Activated naive CD8-positive, alpha-beta T cell (primary cell): ENCODE data around the gene KLHL7.
"Not testable (repeated sequence)": the region's sequence is repeated elsewhere in the genome, so short reads cannot be mapped to it uniquely, and the experiment has no call there.

Experiments used
- H3K27ac Mint-ChIP-seq: one replicate; pipeline ENCODE4 v1.8.0; 2021; ENCODE audit warnings: mixed read lengths
- H3K27me3 Mint-ChIP-seq: one replicate; pipeline ENCODE4 v1.8.0; 2021; ENCODE audit warnings: mixed read lengths
- H3K36me3 Mint-ChIP-seq: one replicate; pipeline ENCODE4 v1.8.0; 2021; ENCODE audit warnings: mixed read lengths
- H3K4me1 Mint-ChIP-seq: one replicate; pipeline ENCODE4 v1.8.0; 2021; ENCODE audit warnings: low read depth, mixed read lengths
- H3K4me3 Mint-ChIP-seq: one replicate; pipeline ENCODE4 v1.8.0; 2021; ENCODE audit warnings: mild to moderate bottlenecking, mixed read lengths
- H3K9me3 Mint-ChIP-seq: one replicate; pipeline ENCODE4 v1.8.0; 2021; ENCODE audit warnings: low read depth, mixed read lengths

The KLHL7 gene

DNA sequence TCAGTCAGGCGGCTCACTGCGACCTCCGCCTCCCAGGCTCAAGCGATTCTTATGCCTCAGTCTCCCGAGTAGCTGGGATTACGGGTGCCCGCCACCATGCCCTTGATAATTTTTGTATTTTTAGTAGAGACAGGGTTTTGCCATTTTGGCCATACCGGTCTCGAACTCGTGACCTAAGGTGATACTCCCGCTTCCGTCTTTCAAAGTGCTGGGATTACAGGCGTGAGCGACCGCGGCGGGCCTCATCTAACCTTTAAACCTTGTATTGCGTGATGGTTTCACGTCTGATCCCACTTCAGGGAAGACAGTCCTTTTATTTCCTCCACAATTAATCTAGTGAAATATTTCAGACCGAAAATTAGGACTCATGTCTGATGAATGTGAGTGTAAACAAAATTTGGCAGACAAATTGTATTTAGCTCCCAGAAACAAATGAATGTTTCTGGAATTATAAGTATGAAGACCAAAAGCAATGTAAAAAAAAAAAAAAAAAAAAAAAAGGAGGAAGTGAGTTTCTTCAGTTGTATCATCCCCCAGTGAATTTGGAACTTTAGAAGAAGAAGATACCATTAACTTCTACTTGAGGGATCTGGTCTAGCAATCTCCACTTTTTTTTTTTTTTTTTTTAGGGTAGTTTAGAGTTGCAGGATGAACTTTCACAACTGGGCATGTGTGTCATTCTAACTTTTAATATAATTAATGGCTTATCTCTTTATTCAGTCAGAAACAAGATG is 77.9 kb downstream of the KLHL7 start:
- peaks cover 42% of the 10 kb centered on the region for H3K4me1 Mint-ChIP-seq
- H3K9me3 Mint-ChIP-seq, result no peaks in the 10 kb centered on the region
- no peaks in the 10 kb centered on the region for H3K27me3 Mint-ChIP-seq
- H3K36me3 Mint-ChIP-seq, result peaks cover 9% of the 10 kb centered on the region
- H3K27ac Mint-ChIP-seq, result peak overlapping the region; percentile 41
- H3K4me3 Mint-ChIP-seq, result peak overlapping the region; percentile 97

DNA sequence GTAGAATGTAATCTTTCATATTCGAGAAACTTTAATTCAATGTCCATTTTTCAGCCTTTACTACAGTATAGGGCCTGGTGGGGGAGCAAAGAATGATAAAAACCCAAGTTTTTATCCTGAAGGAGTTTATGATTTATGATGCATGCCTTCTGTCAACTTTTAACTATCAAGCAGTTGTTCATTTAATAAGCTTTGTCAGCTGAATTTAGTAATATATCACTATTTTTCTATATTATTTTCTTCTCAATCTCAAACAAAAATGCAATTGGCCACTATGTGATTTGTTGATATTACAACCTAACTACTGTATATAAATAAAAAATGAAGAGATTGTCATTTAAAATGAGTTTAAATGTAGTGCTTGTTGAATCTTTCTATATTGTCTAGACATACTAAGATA is 78.7 kb downstream of the KLHL7 start:
- Mint-ChIP-seq H3K27me3 (no peaks in the 10 kb centered on the region), H3K27ac (peak overlapping the region; percentile 41), H3K9me3 (no peaks in the 10 kb centered on the region), H3K4me3 (peak overlapping the region; percentile 97), H3K4me1 (peaks cover 44% of the 10 kb centered on the region), H3K36me3 (peaks cover 9% of the 10 kb centered on the region)

GRCh38 chr7:23184709-23185359 is 79.2 kb downstream of the KLHL7 start:
- Mint-ChIP-seq H3K4me3 (peak overlapping the region; percentile 3), H3K4me1 (peaks cover 44% of the 10 kb centered on the region), H3K27me3 (no peaks in the 10 kb centered on the region), H3K9me3 (no peaks in the 10 kb centered on the region), H3K27ac (no peak overlapping the region), H3K36me3 (peaks cover 9% of the 10 kb centered on the region)

GRCh38 chr7:23185980-23186379 is 80.4 kb downstream of the KLHL7 start:
- Mint-ChIP-seq H3K27me3 (no peaks in the 10 kb centered on the region), H3K4me3 (peak overlapping the region; percentile 10), H3K36me3 (peaks cover 12% of the 10 kb centered on the region), H3K27ac (no peak overlapping the region), H3K4me1 (peaks cover 38% of the 10 kb centered on the region), H3K9me3 (no peaks in the 10 kb centered on the region)

DNA sequence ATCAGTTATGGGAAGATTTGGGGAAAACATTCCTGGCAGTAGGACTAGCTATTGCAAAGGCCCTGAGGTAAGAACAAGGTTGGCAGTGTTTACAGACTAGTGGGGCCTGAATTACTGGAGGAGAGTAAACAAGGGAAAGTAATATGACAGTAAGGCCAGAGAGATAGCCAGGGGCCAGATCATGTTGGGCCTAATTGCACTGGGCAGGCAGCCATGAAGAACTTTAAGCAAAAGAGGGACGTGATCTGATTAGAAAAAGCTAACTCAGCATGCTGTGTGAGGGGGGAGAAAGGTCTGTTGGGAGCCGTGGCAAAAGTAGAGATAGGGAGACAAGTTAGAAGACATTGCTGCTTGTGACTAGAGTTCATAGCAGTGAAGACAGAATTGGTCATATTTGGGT is 85.4 kb downstream of the KLHL7 start:
- Mint-ChIP-seq H3K9me3 (no peaks in the 10 kb centered on the region), H3K4me3 (no peak overlapping the region), H3K4me1 (peaks cover 10% of the 10 kb centered on the region), H3K27me3 (no peaks in the 10 kb centered on the region), H3K27ac (no peak overlapping the region), H3K36me3 (peaks cover 11% of the 10 kb centered on the region)

DNA sequence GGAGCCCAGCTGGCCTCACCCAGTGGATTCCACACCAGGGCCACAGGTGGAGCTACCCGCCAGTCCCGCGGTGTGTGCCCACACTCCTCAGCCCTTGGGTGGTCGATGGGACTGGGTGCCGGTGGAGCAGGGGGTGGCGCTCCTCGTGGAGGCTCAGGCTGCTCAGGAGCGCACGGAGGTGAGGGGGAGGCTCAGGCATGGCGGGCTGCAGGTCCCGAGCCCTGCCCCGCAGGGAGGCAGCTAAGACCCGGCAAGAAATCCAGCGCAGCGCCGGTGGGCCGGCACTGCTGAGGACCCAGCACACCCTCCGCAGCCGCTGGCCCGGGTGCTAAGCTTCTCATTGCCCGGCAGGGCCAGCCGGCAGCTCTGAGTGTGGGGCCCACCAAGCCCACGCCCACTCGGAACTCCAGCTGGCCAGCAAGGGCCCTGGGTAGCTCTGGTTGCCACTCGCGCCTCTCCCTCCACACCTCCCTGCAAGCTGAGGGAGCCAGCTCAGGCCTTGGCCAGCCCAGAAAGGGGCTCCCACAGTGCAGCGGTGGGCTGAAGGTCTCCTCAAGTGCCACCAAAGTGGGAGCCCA is 88.2 kb downstream of the KLHL7 start:
- H3K4me1 Mint-ChIP-seq, H3K27me3 Mint-ChIP-seq, H3K9me3 Mint-ChIP-seq, H3K4me3 Mint-ChIP-seq, H3K27ac Mint-ChIP-seq: not testable (repeated sequence)
- H3K36me3 Mint-ChIP-seq, result peaks cover 15% of the 10 kb centered on the region

- peaks cover 13% of the 10 kb centered on the region for H3K36me3 Mint-ChIP-seq
- H3K9me3 Mint-ChIP-seq, result no peaks in the 10 kb centered on the region
- peaks cover under 1% of the 10 kb centered on the region for H3K4me1 Mint-ChIP-seq
- H3K27ac Mint-ChIP-seq, result peak overlapping the region; percentile 29
- H3K27me3 Mint-ChIP-seq, result no peaks in the 10 kb centered on the region
- H3K4me3 Mint-ChIP-seq, result no peak overlapping the region
Observed at GRCh38 chr7:23196306-23196705, 90.7 kb downstream of the KLHL7 start.

DNA sequence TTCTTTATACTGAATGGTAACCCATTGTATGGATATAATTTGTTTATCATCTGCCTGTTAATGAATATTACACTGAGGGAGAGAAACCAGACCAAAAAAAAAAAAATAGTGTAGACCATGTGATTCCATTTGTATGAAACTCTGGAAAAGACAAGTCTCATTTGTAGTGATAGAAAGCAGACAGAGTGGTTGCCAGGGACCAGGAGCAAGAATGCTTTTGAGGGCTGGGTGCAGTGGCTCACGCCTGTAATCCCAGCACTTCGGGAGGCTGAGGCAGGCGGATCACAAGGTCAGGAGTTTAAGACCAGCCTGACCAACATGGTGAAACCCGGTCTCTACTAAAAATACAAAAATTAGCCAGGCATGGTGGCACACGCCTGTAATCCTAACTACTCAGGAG is 92.2 kb downstream of the KLHL7 start:
- Mint-ChIP-seq H3K27ac (peak overlapping the region; percentile 4), H3K36me3 (peaks cover 17% of the 10 kb centered on the region)
- not testable (repeated sequence) for H3K27me3 Mint-ChIP-seq, H3K9me3 Mint-ChIP-seq, H3K4me3 Mint-ChIP-seq, H3K4me1 Mint-ChIP-seq

GRCh38 chr7:23200331-23200730 is 94.7 kb downstream of the KLHL7 start:
- peaks cover 35% of the 10 kb centered on the region for H3K36me3 Mint-ChIP-seq
- no peaks in the 10 kb centered on the region for H3K9me3 Mint-ChIP-seq
- H3K4me3 Mint-ChIP-seq, result no peak overlapping the region
- H3K27ac Mint-ChIP-seq, result no peak overlapping the region
- peaks cover 3% of the 10 kb centered on the region for H3K27me3 Mint-ChIP-seq
- H3K4me1 Mint-ChIP-seq, result peaks cover under 1% of the 10 kb centered on the region

DNA sequence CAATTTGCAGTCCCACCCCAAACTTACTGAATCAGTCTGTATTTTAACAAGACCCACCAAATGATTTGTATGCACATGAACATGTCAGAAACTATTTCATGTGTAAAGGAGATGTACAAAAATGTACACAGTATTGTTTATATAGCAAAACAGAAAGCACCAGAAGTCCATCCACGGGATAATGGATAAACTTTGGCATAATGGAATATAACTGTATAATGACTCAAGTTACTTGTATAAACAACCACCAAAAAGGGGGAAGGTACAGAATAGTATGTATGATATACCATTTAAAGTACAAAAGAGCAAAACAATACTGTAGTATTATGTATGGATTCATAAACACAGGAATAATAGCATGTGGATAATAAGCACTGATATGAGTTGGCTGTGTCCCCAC is 98.7 kb downstream of the KLHL7 start:
- H3K9me3 Mint-ChIP-seq, result no peaks in the 10 kb centered on the region
- peaks cover 22% of the 10 kb centered on the region for H3K27me3 Mint-ChIP-seq
- H3K27ac Mint-ChIP-seq, result no peak overlapping the region
- peaks cover 31% of the 10 kb centered on the region for H3K36me3 Mint-ChIP-seq
- peaks cover 5% of the 10 kb centered on the region for H3K4me1 Mint-ChIP-seq
- H3K4me3 Mint-ChIP-seq, result no peak overlapping the region

DNA sequence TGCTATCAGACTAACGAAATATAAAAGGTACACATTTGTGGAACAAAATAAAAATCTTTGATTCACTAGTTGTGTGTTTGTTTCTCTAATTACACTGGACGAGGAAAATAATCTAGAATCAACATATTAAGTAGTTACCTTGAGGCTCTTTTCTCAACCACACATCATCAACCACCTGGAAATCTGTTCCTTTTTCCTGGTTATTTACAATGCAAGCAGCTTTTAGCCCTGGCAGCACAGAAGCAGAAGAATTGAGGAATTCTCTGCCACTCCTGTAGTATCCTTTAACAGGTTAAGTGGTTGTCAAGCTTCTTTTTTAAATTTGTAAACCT is 100.0 kb downstream of the KLHL7 start:
- Mint-ChIP-seq H3K4me1 (peaks cover 5% of the 10 kb centered on the region), H3K36me3 (peaks cover 26% of the 10 kb centered on the region), H3K4me3 (no peak overlapping the region), H3K9me3 (no peaks in the 10 kb centered on the region), H3K27me3 (peaks cover 29% of the 10 kb centered on the region), H3K27ac (no peak overlapping the region)

DNA sequence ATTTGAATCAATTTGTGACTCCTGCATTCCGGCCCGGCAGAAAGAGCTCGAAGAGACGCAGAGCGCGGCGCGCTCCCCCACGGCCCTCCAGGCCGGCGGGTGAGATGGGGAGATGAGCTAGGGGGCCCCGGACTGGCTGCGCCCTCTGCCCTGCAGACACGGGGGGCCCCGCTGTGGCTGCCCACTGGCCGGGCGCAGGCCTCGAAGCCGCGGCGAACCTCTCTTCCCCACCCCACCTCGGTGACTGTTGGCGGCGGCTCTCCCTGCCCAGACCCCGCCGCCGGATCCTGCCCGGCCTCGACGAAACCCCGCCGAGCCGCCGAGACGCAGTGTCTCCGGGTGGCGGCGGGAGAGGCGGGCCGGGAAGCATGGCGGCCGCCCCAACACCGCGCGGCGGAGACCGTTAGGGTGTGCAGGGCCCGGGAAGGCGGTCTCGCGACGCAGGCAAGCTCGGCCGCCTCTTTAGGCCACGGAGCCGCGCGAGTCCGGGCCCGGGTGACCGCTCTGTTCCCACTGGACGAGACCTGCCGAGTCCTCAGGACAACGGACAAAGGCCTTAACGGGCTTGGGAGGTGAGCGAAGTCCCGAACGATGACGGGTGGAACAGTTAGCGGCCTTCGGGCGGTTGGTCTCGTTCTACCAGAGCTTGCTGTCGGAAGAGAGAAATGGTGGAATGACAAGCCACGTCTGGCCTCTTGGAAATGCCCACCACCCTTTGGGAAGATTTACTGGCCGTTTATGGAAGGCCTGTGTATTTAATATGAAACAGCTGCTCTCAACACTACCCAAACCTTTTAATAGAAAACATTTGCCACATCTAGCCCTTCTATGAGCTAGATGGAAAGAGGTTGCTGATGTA is 100.6 kb downstream of the KLHL7 start:
- Mint-ChIP-seq H3K27ac (no peak overlapping the region), H3K36me3 (peaks cover 26% of the 10 kb centered on the region), H3K4me3 (no peak overlapping the region), H3K9me3 (no peaks in the 10 kb centered on the region), H3K27me3 (peaks cover 29% of the 10 kb centered on the region), H3K4me1 (peaks cover 5% of the 10 kb centered on the region)

GRCh38 chr7:23207021-23207420 is 101.4 kb downstream of the KLHL7 start:
- Mint-ChIP-seq H3K27me3 (peaks cover 29% of the 10 kb centered on the region), H3K9me3 (no peaks in the 10 kb centered on the region), H3K36me3 (peaks cover 22% of the 10 kb centered on the region), H3K4me1 (peaks cover 5% of the 10 kb centered on the region), H3K4me3 (no peak overlapping the region), H3K27ac (no peak overlapping the region)

DNA sequence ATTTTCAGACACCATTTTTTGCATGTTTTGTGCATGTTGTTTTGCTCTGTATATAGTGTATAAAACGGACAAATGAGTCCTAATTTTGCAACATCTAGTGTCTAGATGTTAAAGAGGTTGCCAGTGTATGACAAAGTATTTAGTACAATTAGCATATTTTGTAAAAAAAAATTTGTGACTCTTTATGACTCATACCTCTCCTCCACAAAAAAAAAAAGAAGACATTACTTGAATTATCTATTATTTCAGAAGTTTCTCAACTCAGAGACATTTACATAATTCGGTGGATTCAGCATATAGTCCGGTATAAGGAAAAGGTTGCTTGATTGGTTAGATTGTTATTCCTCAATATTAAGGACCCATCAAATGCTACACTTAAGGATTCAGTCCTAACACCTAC is 102.3 kb downstream of the KLHL7 start:
- H3K9me3 Mint-ChIP-seq, result no peaks in the 10 kb centered on the region
- no peak overlapping the region for H3K27ac Mint-ChIP-seq
- H3K4me1 Mint-ChIP-seq, result peaks cover 5% of the 10 kb centered on the region
- H3K4me3 Mint-ChIP-seq, result no peak overlapping the region
- peaks cover 29% of the 10 kb centered on the region for H3K27me3 Mint-ChIP-seq
- peaks cover 22% of the 10 kb centered on the region for H3K36me3 Mint-ChIP-seq

GRCh38 chr7:23208316-23208715 is 102.7 kb downstream of the KLHL7 start:
- no peak overlapping the region for H3K27ac Mint-ChIP-seq
- peaks cover 5% of the 10 kb centered on the region for H3K4me1 Mint-ChIP-seq
- H3K4me3 Mint-ChIP-seq, result no peak overlapping the region
- peaks cover 29% of the 10 kb centered on the region for H3K27me3 Mint-ChIP-seq
- H3K36me3 Mint-ChIP-seq, result peaks cover 20% of the 10 kb centered on the region
- no peaks in the 10 kb centered on the region for H3K9me3 Mint-ChIP-seq
